GM19467 (cell line): Measurements from ENCODE around the gene CREB3L2.
"Not testable (repeated sequence)": the region's sequence is repeated elsewhere in the genome, so short reads cannot be mapped to it uniquely, and the experiment has no call there.

Experiments used
- ATAC-seq: cut with Tn5 transposase; IDR thresholded peaks from one replicate; pipeline ENCODE4 v1.9.1; 2021; ENCODE audit warnings: mild to moderate bottlenecking, moderate library complexity; ENCODE audit not compliant: unreplicated experiment

The CREB3L2 gene

GRCh38 chr7:137989590-137989989 is 12.3 kb downstream of the CREB3L2 start:
- ATAC-seq, result no peak

GRCh38 chr7:137989094-137989493 is 12.8 kb downstream of the CREB3L2 start:
- ATAC-seq, result no peak

- ATAC-seq, result peak; percentile 61
Measured at GRCh38 chr7:137987968-137988367, 13.9 kb downstream of the CREB3L2 start.

- no peak for ATAC-seq
Measured at GRCh38 chr7:137987563-137987962, 14.3 kb downstream of the CREB3L2 start.

- ATAC-seq, result no peak
Measured at GRCh38 chr7:137987018-137987349, 14.9 kb downstream of the CREB3L2 start.

GRCh38 chr7:137986252-137987017 is 15.5 kb downstream of the CREB3L2 start:
- ATAC-seq, result no peak

GRCh38 chr7:137985897-137986251 is 16.0 kb downstream of the CREB3L2 start:
- peak; percentile 29 for ATAC-seq

- ATAC-seq, result peak; percentile 43
Measured at GRCh38 chr7:137985253-137985896, 16.5 kb downstream of the CREB3L2 start.

- no peak for ATAC-seq
Measured at GRCh38 chr7:137984181-137985041, 17.5 kb downstream of the CREB3L2 start.

GRCh38 chr7:137983323-137984008 is 18.4 kb downstream of the CREB3L2 start:
- no peak for ATAC-seq

GRCh38 chr7:137982394-137982793 is 19.5 kb downstream of the CREB3L2 start:
- not testable (repeated sequence) for ATAC-seq

GRCh38 chr7:137981668-137982067 is 20.2 kb downstream of the CREB3L2 start:
- ATAC-seq, result peak; percentile 47

GRCh38 chr7:137981175-137981574 is 20.7 kb downstream of the CREB3L2 start:
- ATAC-seq, result no peak

- ATAC-seq, result no peak
Measured at GRCh38 chr7:137980308-137980707, 21.6 kb downstream of the CREB3L2 start.

GRCh38 chr7:137978464-137979237 is 23.2 kb downstream of the CREB3L2 start:
- ATAC-seq, result no peak

- ATAC-seq, result no peak
Measured at GRCh38 chr7:137977173-137977572, 24.7 kb downstream of the CREB3L2 start.

GRCh38 chr7:137976696-137977095 is 25.2 kb downstream of the CREB3L2 start:
- no peak for ATAC-seq

- no peak for ATAC-seq
Measured at GRCh38 chr7:137976232-137976631, 25.7 kb downstream of the CREB3L2 start.

- no peak for ATAC-seq
Measured at GRCh38 chr7:137975768-137976167, 26.1 kb downstream of the CREB3L2 start.

GRCh38 chr7:137975221-137975620 is 26.7 kb downstream of the CREB3L2 start:
- ATAC-seq, result no peak
